Testis (tissue), 2 donors: Measurements from ENCODE around the gene C1orf74.

Experiments used
- CTCF ChIP-seq, 3 experiments: fragments of 450-650 bp in 2 of 3; fragments of 200-600 bp in 1 of 3; sonication (generic) in 1 of 3; IDR thresholded peaks; one replicate each; pipeline ENCODE4 v1.5.1; 2016 to 2019; ENCODE audit warnings: antibody characterized with exemption in 3 of 3, mild to moderate bottlenecking in 2 of 3, moderate library complexity in 1 of 3
- POLR2A ChIP-seq: fragments of 450-650 bp; IDR thresholded peaks from one replicate; pipeline ENCODE4 v1.6.1; 2017; ENCODE audit warnings: antibody characterized with exemption, mild to moderate bottlenecking, moderate library complexity

GRCh38 chr1:209767706-209768105 lies 16.7 kb downstream of the C1orf74 start:
- TF ChIP-seq POLR2A (no peak), CTCF (IDR thresholded peaks at IDR 0.05) (no peak)
